Peyer's patch (tissue), 4 donors: ENCODE data around the gene KCNK1.

Experiments used
- POLR2A ChIP-seq, 2 donors: fragments of 450-650 bp; IDR thresholded peaks; one replicate each; pipeline ENCODE4 v1.5.1; 2017; ENCODE audit warnings: antibody characterized with exemption in 2 of 2, mild to moderate bottlenecking in 2 of 2, moderate library complexity in 2 of 2
- TF ChIP-seq, protein P1 (sequence below), 6 experiments: fragments of 450-650 bp in 4 of 6; fragments of 200-600 bp in 2 of 6; sonication (generic) in 1 of 6; IDR thresholded peaks; one replicate each; pipeline ENCODE4 v1.5.1; 2017 to 2019; ENCODE audit warnings: antibody characterized with exemption in 6 of 6, mild to moderate bottlenecking in 3 of 6, moderate library complexity in 1 of 6

DNA sequence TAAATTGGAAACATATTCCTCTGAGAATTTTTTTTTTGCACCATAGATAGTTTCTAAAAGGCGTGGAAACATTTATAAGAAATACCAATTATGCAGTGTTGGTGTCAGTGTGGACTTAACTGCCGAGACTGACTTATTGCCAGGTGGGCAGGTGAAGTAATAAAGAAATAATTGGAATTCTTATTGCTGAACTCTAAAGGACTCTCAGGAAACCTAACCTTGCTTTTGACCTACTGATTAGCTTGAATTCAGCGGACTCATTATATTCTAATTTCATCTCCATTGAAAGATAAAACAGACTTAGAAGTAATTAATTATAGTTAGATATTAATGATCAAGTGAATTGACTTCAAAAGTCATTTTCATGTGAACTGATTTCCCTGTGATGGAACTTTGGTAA lies 26.3 kb downstream of the KCNK1 start:
- TF ChIP-seq, protein P1, sequence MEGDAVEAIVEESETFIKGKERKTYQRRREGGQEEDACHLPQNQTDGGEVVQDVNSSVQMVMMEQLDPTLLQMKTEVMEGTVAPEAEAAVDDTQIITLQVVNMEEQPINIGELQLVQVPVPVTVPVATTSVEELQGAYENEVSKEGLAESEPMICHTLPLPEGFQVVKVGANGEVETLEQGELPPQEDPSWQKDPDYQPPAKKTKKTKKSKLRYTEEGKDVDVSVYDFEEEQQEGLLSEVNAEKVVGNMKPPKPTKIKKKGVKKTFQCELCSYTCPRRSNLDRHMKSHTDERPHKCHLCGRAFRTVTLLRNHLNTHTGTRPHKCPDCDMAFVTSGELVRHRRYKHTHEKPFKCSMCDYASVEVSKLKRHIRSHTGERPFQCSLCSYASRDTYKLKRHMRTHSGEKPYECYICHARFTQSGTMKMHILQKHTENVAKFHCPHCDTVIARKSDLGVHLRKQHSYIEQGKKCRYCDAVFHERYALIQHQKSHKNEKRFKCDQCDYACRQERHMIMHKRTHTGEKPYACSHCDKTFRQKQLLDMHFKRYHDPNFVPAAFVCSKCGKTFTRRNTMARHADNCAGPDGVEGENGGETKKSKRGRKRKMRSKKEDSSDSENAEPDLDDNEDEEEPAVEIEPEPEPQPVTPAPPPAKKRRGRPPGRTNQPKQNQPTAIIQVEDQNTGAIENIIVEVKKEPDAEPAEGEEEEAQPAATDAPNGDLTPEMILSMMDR (IDR thresholded peaks at IDR 0.05) = no peak
- TF ChIP-seq POLR2A (IDR thresholded peaks at IDR 0.05) = no peak
